Measurements from ENCODE around the gene ZIC4.

Gene ZIC4

DNA sequence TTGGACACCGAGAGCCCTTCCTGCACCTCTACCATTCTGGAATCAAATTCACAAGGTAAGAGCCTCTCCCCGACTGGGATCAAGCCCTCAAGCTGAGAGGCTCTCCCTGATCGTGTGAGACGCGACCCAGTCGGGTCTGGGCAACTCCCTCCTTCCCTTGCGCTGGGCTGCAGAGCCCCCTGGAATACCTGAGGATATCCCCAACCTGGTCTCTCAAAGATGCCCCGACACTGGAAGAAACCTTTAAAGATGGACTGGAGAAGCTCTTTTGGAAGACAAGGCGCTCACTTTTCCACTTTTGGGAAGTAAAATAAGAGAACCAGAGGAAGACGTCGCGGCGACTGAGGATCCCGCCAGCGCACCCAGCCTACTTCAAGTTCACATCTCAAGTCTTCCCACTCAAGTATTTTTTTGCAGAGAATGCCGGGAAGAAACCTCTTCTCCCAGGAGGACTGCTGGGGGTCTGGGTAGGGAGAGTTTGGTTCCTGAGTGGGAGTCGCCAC, 33.8 kb downstream of the ZIC4 start:
- peaks cover 3% of the 10 kb centered on the region for H3K9me3 Mint-ChIP-seq
- peaks cover 13% of the 10 kb centered on the region for H3K4me1 Mint-ChIP-seq
- no peak overlapping the region for H3K27ac Mint-ChIP-seq
- H3K27me3 Mint-ChIP-seq (ENCODE audit: low read depth, poor library complexity): peaks cover 100% of the 10 kb centered on the region
- no peak for DNase-seq
- H3K36me3 Mint-ChIP-seq (ENCODE audit: low read depth): no peaks in the 10 kb centered on the region
- no peak overlapping the region for H3K4me3 Mint-ChIP-seq
- TF ChIP-seq, protein P1, sequence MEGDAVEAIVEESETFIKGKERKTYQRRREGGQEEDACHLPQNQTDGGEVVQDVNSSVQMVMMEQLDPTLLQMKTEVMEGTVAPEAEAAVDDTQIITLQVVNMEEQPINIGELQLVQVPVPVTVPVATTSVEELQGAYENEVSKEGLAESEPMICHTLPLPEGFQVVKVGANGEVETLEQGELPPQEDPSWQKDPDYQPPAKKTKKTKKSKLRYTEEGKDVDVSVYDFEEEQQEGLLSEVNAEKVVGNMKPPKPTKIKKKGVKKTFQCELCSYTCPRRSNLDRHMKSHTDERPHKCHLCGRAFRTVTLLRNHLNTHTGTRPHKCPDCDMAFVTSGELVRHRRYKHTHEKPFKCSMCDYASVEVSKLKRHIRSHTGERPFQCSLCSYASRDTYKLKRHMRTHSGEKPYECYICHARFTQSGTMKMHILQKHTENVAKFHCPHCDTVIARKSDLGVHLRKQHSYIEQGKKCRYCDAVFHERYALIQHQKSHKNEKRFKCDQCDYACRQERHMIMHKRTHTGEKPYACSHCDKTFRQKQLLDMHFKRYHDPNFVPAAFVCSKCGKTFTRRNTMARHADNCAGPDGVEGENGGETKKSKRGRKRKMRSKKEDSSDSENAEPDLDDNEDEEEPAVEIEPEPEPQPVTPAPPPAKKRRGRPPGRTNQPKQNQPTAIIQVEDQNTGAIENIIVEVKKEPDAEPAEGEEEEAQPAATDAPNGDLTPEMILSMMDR (IDR thresholded peaks at IDR 0.05): no peak

DNA sequence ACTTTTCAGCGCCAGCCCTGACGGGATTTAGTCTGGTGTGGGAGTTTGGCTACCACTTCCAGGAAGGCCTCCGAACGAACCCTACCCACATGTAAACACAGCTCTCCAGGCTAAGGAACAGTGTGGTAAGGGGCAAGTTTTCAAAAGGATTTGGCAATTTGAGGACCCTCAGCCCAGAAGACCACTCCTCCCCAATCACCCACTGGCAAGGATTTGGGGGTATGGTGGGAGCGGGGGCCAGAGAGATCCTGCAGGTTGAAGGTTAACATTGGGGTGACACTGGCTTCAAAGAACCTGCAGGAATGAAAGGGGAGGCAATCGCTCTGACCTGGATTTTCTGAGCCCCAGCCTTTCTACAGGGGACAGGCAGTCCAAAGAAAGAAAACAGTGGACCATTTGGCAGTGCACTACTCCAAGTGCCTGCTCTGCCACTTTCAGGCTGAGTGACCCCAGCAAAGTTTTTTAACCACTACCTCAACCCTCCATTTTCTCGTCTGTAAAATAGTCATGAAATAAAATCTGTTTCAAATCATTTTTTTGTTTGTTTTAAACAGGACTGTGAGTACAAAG, 34.5 kb downstream of the ZIC4 start:
- H3K27ac Mint-ChIP-seq: no peak overlapping the region
- peaks cover 3% of the 10 kb centered on the region for H3K9me3 Mint-ChIP-seq
- no peaks in the 10 kb centered on the region for H3K36me3 Mint-ChIP-seq (ENCODE audit: low read depth)
- H3K4me1 Mint-ChIP-seq: peaks cover 10% of the 10 kb centered on the region
- no peak for DNase-seq
- TF ChIP-seq, protein P1 (IDR thresholded peaks at IDR 0.05): no peak
- H3K4me3 Mint-ChIP-seq: no peak overlapping the region
- H3K27me3 Mint-ChIP-seq (ENCODE audit: low read depth, poor library complexity): peaks cover 100% of the 10 kb centered on the region

DNA sequence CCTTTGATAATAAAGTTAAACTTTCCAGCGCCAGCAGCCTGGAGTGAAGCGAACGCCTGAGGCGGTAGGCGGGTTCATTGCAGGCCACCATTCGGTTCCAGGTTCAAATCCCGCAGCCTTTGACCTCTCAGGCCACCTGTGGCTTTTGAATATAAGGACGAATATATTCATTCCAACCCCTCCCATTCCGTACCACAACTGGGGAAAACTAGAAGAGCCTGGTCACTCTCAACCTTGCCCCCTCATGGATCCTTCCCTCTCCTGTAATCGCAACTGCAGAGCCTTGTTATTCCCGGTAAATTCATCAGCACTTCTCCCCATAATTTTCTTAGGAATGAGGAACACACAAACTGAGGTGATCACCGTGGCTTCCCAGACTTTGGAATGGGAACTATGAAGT, 35.2 kb downstream of the ZIC4 start:
- Mint-ChIP-seq H3K27ac (no peak overlapping the region), H3K4me3 (no peak overlapping the region), H3K9me3 (peaks cover 3% of the 10 kb centered on the region), H3K4me1 (peaks cover 10% of the 10 kb centered on the region), H3K27me3 (ENCODE audit: low read depth, poor library complexity) (peaks cover 98% of the 10 kb centered on the region), H3K36me3 (ENCODE audit: low read depth) (no peaks in the 10 kb centered on the region)
- DNase-seq: no peak
- TF ChIP-seq, protein P1 (IDR thresholded peaks at IDR 0.05): no peak

DNA sequence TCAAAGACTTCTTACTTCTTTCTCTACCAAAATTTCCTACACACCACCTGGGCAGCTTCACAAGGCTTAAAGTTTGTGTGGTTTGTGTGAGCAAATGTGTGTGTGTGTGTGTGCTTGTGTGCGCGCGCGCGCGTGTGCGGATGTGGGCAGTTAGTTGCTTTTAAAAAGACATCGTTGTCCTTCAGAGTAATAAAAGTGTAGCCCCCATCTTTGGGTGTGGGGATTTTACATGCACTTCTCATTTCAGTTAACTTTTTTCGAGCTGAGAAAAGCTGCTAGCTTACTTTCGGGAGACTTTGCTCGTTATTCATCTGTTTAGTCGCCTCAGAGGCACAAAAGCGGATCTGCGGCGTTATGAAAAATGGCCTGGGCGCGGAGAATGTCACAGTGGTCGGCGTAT, 36.0 kb downstream of the ZIC4 start:
- H3K4me3 Mint-ChIP-seq: no peak overlapping the region
- peaks cover 10% of the 10 kb centered on the region for H3K4me1 Mint-ChIP-seq
- H3K36me3 Mint-ChIP-seq (ENCODE audit: low read depth): no peaks in the 10 kb centered on the region
- peaks cover 3% of the 10 kb centered on the region for H3K9me3 Mint-ChIP-seq
- peaks cover 98% of the 10 kb centered on the region for H3K27me3 Mint-ChIP-seq (ENCODE audit: low read depth, poor library complexity)
- TF ChIP-seq, protein P1 (IDR thresholded peaks at IDR 0.05): no peak
- no peak overlapping the region for H3K27ac Mint-ChIP-seq
- no peak for DNase-seq

DNA sequence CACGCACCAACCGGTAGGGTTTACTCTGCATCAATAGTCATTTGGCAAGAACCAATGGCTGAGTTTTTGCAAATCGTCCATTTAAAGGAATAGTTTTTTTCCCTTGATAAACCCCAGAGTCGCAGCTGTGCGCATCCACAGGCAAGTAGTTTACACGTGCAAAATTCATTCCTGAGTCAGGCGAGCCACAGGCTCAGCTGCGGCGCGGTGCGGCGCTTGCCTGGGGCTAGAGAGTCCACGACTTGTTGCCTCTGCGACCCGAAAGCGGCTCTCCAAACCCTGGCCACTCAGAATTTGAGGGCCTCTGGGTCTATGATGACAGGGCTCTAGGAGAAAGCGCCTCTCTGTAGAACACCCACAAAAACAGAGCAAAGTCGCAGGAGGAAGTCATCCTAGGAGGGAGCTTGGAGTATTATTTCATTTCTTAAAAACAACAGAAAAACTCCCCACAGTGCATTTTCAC, 36.7 kb downstream of the ZIC4 start:
- no peak for DNase-seq
- peak overlapping the region; percentile 55 for H3K4me3 Mint-ChIP-seq
- no peaks in the 10 kb centered on the region for H3K36me3 Mint-ChIP-seq (ENCODE audit: low read depth)
- peaks cover 3% of the 10 kb centered on the region for H3K9me3 Mint-ChIP-seq
- TF ChIP-seq, protein P1 (IDR thresholded peaks at IDR 0.05): no peak
- H3K27me3 Mint-ChIP-seq (ENCODE audit: low read depth, poor library complexity): peaks cover 98% of the 10 kb centered on the region
- H3K4me1 Mint-ChIP-seq: peaks cover 10% of the 10 kb centered on the region
- H3K27ac Mint-ChIP-seq: no peak overlapping the region

DNA sequence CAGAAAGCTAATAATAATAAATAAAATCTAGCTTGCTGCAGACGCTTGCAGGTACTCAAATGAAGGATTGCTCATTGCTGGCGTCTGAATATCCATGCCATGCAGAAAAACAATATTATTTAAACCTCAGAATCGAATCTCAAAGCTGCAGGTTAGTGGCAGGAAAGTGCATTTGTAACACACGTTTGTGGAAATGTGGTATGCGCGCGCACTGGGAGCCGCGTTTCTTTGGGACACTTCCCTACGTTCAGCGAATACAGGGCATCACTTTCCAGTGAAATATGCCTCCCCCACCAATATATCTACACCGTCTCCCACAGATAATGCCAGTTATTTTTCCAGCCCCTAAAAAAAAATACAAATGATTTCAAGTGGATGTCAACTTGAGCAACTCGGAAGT, 37.1 kb downstream of the ZIC4 start:
- Mint-ChIP-seq H3K4me3 (peak overlapping the region; percentile 55), H3K27ac (no peak overlapping the region)

More for the DNA sequence above, 37.1 kb downstream of the ZIC4 start:
- Mint-ChIP-seq H3K36me3 (ENCODE audit: low read depth) (no peaks in the 10 kb centered on the region), H3K27me3 (ENCODE audit: low read depth, poor library complexity) (peaks cover 98% of the 10 kb centered on the region), H3K9me3 (peaks cover 3% of the 10 kb centered on the region), H3K4me1 (peaks cover 10% of the 10 kb centered on the region)
- TF ChIP-seq, protein P1 (IDR thresholded peaks at IDR 0.05): no peak
- no peak for DNase-seq
